Measurements from ENCODE around the gene RHOT1.

RHOT1 gene

DNA sequence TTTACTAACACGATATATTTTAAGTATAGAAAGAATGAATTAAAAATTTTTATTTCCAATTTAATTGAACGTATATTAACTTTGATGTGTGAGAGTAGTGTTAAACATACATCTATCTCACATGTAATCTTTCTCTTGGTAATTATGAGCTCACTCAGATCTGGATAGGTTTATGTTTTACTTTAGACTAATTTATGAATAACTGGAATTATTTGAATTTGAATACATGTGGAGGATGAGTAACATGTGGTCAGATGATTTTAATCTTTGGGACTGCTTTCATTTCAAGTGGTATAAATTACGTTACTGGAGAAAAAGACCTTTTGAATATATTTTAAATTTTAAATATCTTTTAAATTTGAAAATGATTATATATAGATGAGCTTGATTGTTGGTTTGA lies 73.4 kb downstream of the RHOT1 start:
- ATAC-seq: no peak
- TF ChIP-seq ZNF565 (CRISPR knock-in tag; conservative IDR thresholded peaks at IDR 0.05; ENCODE audit: low read depth): no peak
- no peak for TF ChIP-seq ISL1 (CRISPR knock-in tag; IDR thresholded peaks at IDR 0.05)
- no peak for TF ChIP-seq TSHZ2 (CRISPR knock-in tag; IDR thresholded peaks at IDR 0.05)
- TF ChIP-seq POU6F1 (CRISPR knock-in tag; IDR thresholded peaks at IDR 0.05; ENCODE audit: borderline replicate concordance, low read depth): no peak
- TF ChIP-seq ZNF8 (CRISPR knock-in tag; IDR thresholded peaks at IDR 0.05): no peak

DNA sequence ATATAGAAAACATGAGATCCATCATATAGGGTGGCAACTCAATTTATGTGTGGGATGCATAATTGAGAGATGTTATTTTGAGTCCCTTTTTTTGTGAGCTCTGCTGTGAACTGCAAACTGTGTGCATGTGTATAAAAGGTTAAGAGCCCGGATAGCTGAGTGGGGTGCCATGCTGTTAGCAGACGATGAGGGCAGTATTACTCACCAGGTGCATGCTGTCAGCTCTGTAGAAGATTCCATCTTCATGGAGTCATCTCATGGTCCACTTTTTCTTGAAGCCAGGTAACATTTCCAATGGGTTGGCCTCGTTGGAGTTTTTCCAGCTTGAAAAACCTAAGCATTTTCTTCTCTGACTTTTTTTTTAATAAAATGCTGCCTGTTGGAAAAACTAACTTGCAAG lies 80.3 kb downstream of the RHOT1 start:
- 0 out of 3 replicates have a peak, but pooled peaks have one; percentile 35 for ATAC-seq
- TF ChIP-seq ZNF565 (CRISPR knock-in tag; conservative IDR thresholded peaks at IDR 0.05; ENCODE audit: low read depth) (no peak), RARB (CRISPR knock-in tag; IDR thresholded peaks at IDR 0.05) (no peak), SNAI2 (CRISPR knock-in tag; IDR thresholded peaks at IDR 0.05) (no peak), CSDC2 (CRISPR knock-in tag; IDR thresholded peaks at IDR 0.05) (no peak)

DNA sequence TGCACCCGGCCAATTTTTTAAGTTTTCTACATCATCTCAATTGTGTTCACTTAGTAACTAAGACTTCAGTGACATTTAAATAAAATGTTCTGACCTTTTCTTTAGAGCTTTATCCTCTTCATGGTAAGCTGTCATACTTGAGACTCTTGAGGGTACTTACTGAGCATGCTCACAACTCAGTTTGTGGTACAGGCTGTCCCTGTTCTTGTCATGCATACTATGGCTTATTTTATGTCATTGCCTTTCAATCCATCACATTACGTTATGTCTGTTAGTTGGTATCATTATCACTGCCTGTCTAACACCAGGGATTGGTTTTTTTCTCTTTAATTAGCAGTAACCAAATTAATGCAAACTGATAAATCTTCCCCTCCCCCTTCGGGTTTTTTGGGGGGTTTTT lies 81.4 kb downstream of the RHOT1 start:
- TF ChIP-seq ZFP3 (CRISPR knock-in tag; IDR thresholded peaks at IDR 0.05): no peak
- TF ChIP-seq, protein P1, sequence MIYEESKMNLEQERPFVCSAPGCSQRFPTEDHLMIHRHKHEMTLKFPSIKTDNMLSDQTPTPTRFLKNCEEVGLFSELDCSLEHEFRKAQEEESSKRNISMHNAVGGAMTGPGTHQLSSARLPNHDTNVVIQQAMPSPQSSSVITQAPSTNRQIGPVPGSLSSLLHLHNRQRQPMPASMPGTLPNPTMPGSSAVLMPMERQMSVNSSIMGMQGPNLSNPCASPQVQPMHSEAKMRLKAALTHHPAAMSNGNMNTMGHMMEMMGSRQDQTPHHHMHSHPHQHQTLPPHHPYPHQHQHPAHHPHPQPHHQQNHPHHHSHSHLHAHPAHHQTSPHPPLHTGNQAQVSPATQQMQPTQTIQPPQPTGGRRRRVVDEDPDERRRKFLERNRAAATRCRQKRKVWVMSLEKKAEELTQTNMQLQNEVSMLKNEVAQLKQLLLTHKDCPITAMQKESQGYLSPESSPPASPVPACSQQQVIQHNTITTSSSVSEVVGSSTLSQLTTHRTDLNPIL (CRISPR knock-in tag; IDR thresholded peaks at IDR 0.05; ENCODE audit: low read depth): no peak
- TF ChIP-seq, protein P2, sequence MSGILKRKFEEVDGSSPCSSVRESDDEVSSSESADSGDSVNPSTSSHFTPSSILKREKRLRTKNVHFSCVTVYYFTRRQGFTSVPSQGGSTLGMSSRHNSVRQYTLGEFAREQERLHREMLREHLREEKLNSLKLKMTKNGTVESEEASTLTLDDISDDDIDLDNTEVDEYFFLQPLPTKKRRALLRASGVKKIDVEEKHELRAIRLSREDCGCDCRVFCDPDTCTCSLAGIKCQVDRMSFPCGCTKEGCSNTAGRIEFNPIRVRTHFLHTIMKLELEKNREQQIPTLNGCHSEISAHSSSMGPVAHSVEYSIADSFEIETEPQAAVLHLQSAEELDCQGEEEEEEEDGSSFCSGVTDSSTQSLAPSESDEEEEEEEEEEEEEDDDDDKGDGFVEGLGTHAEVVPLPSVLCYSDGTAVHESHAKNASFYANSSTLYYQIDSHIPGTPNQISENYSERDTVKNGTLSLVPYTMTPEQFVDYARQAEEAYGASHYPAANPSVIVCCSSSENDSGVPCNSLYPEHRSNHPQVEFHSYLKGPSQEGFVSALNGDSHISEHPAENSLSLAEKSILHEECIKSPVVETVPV (CRISPR knock-in tag; IDR thresholded peaks at IDR 0.05): no peak
- no peak for TF ChIP-seq TOX (CRISPR knock-in tag; IDR thresholded peaks at IDR 0.05; ENCODE audit: borderline replicate concordance)
- TF ChIP-seq ARNTL (CRISPR knock-in tag; IDR thresholded peaks at IDR 0.05; ENCODE audit: borderline replicate concordance, low read depth): no peak
- TF ChIP-seq, protein P3, sequence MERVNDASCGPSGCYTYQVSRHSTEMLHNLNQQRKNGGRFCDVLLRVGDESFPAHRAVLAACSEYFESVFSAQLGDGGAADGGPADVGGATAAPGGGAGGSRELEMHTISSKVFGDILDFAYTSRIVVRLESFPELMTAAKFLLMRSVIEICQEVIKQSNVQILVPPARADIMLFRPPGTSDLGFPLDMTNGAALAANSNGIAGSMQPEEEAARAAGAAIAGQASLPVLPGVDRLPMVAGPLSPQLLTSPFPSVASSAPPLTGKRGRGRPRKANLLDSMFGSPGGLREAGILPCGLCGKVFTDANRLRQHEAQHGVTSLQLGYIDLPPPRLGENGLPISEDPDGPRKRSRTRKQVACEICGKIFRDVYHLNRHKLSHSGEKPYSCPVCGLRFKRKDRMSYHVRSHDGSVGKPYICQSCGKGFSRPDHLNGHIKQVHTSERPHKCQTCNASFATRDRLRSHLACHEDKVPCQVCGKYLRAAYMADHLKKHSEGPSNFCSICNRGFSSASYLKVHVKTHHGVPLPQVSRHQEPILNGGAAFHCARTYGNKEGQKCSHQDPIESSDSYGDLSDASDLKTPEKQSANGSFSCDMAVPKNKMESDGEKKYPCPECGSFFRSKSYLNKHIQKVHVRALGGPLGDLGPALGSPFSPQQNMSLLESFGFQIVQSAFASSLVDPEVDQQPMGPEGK (CRISPR knock-in tag; IDR thresholded peaks at IDR 0.05; ENCODE audit: borderline replicate concordance): no peak
- TF ChIP-seq ZNF8 (CRISPR knock-in tag; IDR thresholded peaks at IDR 0.05): no peak
- TF ChIP-seq OSR1 (CRISPR knock-in tag; IDR thresholded peaks at IDR 0.05): no peak
- ATAC-seq: no peak

- ATAC-seq: no peak
- TF ChIP-seq GLIS3 (CRISPR knock-in tag; IDR thresholded peaks at IDR 0.05) (no peak), PPARA (CRISPR knock-in tag; IDR thresholded peaks at IDR 0.05; ENCODE audit: borderline replicate concordance) (no peak), CSDC2 (CRISPR knock-in tag; IDR thresholded peaks at IDR 0.05) (no peak), ZFP30 (CRISPR knock-in tag; IDR thresholded peaks at IDR 0.05) (no peak), POU6F1 (CRISPR knock-in tag; IDR thresholded peaks at IDR 0.05; ENCODE audit: borderline replicate concordance, low read depth) (no peak), ZFP3 (CRISPR knock-in tag; IDR thresholded peaks at IDR 0.05) (no peak), RARB (CRISPR knock-in tag; IDR thresholded peaks at IDR 0.05) (no peak), TSHZ2 (CRISPR knock-in tag; IDR thresholded peaks at IDR 0.05) (no peak), ZNF565 (CRISPR knock-in tag; conservative IDR thresholded peaks at IDR 0.05; ENCODE audit: low read depth) (no peak)
- TF ChIP-seq, protein P1 (CRISPR knock-in tag; IDR thresholded peaks at IDR 0.05; ENCODE audit: low read depth): no peak
- TF ChIP-seq, protein P2 (CRISPR knock-in tag; IDR thresholded peaks at IDR 0.05): no peak
Measured at GRCh38 chr17:32226886-32227285, 84.6 kb downstream of the RHOT1 start.

Measured in SK-N-SH treated with all-trans-retinoic acid at 6 μM for 48 hours (cell line).